K562 (cell line): Measurements from ENCODE around the gene SPPL2C. TPM values are rescaled to one million over a fixed set of nuclear protein-coding genes. Genes with fewer than 3 reads are reported as not detected.

Source experiments
- CBX1 ChIP-seq: sonication (generic); IDR thresholded peaks from 2 replicates; pipeline ENCODE4 v1.6.1; 2016; ENCODE audit warnings: antibody characterized with exemption, low read depth, mild to moderate bottlenecking
- FOXJ3 ChIP-seq: sonication (generic); formaldehyde crosslinking; IDR thresholded peaks from 2 replicates; pipeline ENCODE4 v1.4.0; 2020; ENCODE audit warnings: mild to moderate bottlenecking, missing genetic modification reagents
- NR4A1 ChIP-seq, 2 experiments: fragments of 250-450 bp in 1 of 2; fragments of 450-650 bp in 1 of 2; sonication (Bioruptor Pico) in 1 of 2; IDR thresholded peaks; 2 replicates each; pipeline versions ENCODE4 v1.4.0 to v1.6.1; 2016 to 2020; ENCODE audit warnings: mild to moderate bottlenecking in 2 of 2, missing compliant biosample characterization in 1 of 2, missing genetic modification characterization in 1 of 2, moderate library complexity in 1 of 2
- PRPF4 ChIP-seq: fragments of 200-400 bp; formaldehyde crosslinking; IDR thresholded peaks from one replicate; pipeline ENCODE4 v1.6.1; 2017; ENCODE audit warnings: low read length, low read depth, mild to moderate bottlenecking; ENCODE audit not compliant: insufficient read depth, poor library complexity, severe bottlenecking
- RFX1 ChIP-seq: fragments of 450-650 bp; IDR thresholded peaks from 2 replicates; pipeline ENCODE4 v1.6.1; 2016; ENCODE audit warnings: mild to moderate bottlenecking, moderate library complexity
- TEAD4 ChIP-seq, 2 experiments: sonication (generic) in 1 of 2; formaldehyde crosslinking in 1 of 2; IDR thresholded peaks; 2 replicates each; pipeline versions ENCODE4 v1.6.1 to v1.8.0; 2012 to 2022; ENCODE audit warnings: borderline replicate concordance in 1 of 2, inconsistent platforms in 1 of 2, low read length in 1 of 2, mild to moderate bottlenecking in 1 of 2, missing genetic modification reagents in 1 of 2
- THRAP3 ChIP-seq: fragments of 450-650 bp; IDR thresholded peaks from 2 replicates; pipeline ENCODE4 v1.6.1; 2016; ENCODE audit warnings: mild to moderate bottlenecking, inconsistent platforms, borderline replicate concordance
- ZNF354B ChIP-seq: fragments of 250-450 bp; sonication (Bioruptor Pico); IDR thresholded peaks from 2 replicates; pipeline ENCODE4 v1.4.0; 2020
- polyA plus RNA-seq, 8 experiments: library from polyadenylated mRNA; depleted of rRNA in 4 of 8; stranded (reverse) in 5 of 8; unstranded in 3 of 8; fragments of >200 nt; fragmentation: Nextera tagmentation in 2 of 8; fragmentation: Illumina TruSeq in 1 of 8; extraction: Ambion mirVana in 2 of 8; extraction: Trizol in 1 of 8; gene quantifications; 2 replicates each; pipeline versions ENCODE4 v1.2.1 to v1.2.3, GENCODE V29; 2011 to 2014; ENCODE audit warnings: inconsistent platforms in 1 of 8, missing spikeins in 1 of 8
- total RNA-seq, 7 experiments: library from RNA; depleted of rRNA in 6 of 7; stranded (reverse); fragments of >200 nt in 6 of 7; fragmentation: Illumina TruSeq in 2 of 7; extraction: Trizol in 2 of 7; gene quantifications; 2 replicates each; pipeline versions ENCODE4 v1.2.1 to v1.2.3, GENCODE V29; 2011 to 2021; ENCODE audit warnings: low replicate concordance in 1 of 7
- TF ChIP-seq, protein P1 (sequence below): fragments of 450-650 bp; formaldehyde crosslinking; IDR thresholded peaks from 2 replicates; pipeline ENCODE4 v1.4.0; 2022; ENCODE audit warnings: missing genetic modification characterization
- TF ChIP-seq, protein P2 (sequence below): fragments of 200-800 bp; sonication (Bioruptor generic); IDR thresholded peaks from 2 replicates; pipeline ENCODE4 v1.6.1; 2016; ENCODE audit warnings: missing genetic modification characterization, missing compliant biosample characterization
- TF ChIP-seq, protein P3 (sequence below), 2 experiments: fragments of 450-650 bp; IDR thresholded peaks; 2 replicates each; pipeline ENCODE4 v1.6.1; 2016; ENCODE audit warnings: mild to moderate bottlenecking in 2 of 2, borderline replicate concordance in 1 of 2, low read depth in 1 of 2, moderate library complexity in 1 of 2

SPPL2C gene
- total and polyA plus RNA-seq, 9 of the 15 experiments (the other 6 are each of a cell fraction or from before 2014, with no cell fraction given), result not detected

- TF ChIP-seq TEAD4 (IDR thresholded peaks at IDR 0.05; ENCODE audit: low read length), result 0 out of 2 replicates have a peak, but pooled peaks have one; percentile 12
- no peak for TF ChIP-seq TEAD4 (CRISPR knock-in tag; IDR thresholded peaks at IDR 0.05; ENCODE audit: borderline replicate concordance)
- TF ChIP-seq THRAP3, result no peak
- no peak for TF ChIP-seq PRPF4
- no peak for TF ChIP-seq ZNF354B (CRISPR knock-in tag)
- TF ChIP-seq, protein P1, sequence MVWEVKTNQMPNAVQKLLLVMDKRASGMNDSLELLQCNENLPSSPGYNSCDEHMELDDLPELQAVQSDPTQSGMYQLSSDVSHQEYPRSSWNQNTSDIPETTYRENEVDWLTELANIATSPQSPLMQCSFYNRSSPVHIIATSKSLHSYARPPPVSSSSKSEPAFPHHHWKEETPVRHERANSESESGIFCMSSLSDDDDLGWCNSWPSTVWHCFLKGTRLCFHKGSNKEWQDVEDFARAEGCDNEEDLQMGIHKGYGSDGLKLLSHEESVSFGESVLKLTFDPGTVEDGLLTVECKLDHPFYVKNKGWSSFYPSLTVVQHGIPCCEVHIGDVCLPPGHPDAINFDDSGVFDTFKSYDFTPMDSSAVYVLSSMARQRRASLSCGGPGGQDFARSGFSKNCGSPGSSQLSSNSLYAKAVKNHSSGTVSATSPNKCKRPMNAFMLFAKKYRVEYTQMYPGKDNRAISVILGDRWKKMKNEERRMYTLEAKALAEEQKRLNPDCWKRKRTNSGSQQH (CRISPR knock-in tag), result no peak
- no peak for TF ChIP-seq NR4A1 (CRISPR knock-in tag; IDR thresholded peaks at IDR 0.05)
- TF ChIP-seq NR4A1 (tag; IDR thresholded peaks at IDR 0.05), result no peak
- TF ChIP-seq RFX1, result no peak
- no peak for TF ChIP-seq CBX1
- TF ChIP-seq, protein P2, sequence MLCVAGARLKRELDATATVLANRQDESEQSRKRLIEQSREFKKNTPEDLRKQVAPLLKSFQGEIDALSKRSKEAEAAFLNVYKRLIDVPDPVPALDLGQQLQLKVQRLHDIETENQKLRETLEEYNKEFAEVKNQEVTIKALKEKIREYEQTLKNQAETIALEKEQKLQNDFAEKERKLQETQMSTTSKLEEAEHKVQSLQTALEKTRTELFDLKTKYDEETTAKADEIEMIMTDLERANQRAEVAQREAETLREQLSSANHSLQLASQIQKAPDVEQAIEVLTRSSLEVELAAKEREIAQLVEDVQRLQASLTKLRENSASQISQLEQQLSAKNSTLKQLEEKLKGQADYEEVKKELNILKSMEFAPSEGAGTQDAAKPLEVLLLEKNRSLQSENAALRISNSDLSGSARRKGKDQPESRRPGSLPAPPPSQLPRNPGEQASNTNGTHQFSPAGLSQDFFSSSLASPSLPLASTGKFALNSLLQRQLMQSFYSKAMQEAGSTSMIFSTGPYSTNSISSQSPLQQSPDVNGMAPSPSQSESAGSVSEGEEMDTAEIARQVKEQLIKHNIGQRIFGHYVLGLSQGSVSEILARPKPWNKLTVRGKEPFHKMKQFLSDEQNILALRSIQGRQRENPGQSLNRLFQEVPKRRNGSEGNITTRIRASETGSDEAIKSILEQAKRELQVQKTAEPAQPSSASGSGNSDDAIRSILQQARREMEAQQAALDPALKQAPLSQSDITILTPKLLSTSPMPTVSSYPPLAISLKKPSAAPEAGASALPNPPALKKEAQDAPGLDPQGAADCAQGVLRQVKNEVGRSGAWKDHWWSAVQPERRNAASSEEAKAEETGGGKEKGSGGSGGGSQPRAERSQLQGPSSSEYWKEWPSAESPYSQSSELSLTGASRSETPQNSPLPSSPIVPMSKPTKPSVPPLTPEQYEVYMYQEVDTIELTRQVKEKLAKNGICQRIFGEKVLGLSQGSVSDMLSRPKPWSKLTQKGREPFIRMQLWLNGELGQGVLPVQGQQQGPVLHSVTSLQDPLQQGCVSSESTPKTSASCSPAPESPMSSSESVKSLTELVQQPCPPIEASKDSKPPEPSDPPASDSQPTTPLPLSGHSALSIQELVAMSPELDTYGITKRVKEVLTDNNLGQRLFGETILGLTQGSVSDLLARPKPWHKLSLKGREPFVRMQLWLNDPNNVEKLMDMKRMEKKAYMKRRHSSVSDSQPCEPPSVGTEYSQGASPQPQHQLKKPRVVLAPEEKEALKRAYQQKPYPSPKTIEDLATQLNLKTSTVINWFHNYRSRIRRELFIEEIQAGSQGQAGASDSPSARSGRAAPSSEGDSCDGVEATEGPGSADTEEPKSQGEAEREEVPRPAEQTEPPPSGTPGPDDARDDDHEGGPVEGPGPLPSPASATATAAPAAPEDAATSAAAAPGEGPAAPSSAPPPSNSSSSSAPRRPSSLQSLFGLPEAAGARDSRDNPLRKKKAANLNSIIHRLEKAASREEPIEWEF (CRISPR knock-in tag), result no peak
- no peak for TF ChIP-seq FOXJ3 (CRISPR knock-in tag)
- TF ChIP-seq, protein P3, sequence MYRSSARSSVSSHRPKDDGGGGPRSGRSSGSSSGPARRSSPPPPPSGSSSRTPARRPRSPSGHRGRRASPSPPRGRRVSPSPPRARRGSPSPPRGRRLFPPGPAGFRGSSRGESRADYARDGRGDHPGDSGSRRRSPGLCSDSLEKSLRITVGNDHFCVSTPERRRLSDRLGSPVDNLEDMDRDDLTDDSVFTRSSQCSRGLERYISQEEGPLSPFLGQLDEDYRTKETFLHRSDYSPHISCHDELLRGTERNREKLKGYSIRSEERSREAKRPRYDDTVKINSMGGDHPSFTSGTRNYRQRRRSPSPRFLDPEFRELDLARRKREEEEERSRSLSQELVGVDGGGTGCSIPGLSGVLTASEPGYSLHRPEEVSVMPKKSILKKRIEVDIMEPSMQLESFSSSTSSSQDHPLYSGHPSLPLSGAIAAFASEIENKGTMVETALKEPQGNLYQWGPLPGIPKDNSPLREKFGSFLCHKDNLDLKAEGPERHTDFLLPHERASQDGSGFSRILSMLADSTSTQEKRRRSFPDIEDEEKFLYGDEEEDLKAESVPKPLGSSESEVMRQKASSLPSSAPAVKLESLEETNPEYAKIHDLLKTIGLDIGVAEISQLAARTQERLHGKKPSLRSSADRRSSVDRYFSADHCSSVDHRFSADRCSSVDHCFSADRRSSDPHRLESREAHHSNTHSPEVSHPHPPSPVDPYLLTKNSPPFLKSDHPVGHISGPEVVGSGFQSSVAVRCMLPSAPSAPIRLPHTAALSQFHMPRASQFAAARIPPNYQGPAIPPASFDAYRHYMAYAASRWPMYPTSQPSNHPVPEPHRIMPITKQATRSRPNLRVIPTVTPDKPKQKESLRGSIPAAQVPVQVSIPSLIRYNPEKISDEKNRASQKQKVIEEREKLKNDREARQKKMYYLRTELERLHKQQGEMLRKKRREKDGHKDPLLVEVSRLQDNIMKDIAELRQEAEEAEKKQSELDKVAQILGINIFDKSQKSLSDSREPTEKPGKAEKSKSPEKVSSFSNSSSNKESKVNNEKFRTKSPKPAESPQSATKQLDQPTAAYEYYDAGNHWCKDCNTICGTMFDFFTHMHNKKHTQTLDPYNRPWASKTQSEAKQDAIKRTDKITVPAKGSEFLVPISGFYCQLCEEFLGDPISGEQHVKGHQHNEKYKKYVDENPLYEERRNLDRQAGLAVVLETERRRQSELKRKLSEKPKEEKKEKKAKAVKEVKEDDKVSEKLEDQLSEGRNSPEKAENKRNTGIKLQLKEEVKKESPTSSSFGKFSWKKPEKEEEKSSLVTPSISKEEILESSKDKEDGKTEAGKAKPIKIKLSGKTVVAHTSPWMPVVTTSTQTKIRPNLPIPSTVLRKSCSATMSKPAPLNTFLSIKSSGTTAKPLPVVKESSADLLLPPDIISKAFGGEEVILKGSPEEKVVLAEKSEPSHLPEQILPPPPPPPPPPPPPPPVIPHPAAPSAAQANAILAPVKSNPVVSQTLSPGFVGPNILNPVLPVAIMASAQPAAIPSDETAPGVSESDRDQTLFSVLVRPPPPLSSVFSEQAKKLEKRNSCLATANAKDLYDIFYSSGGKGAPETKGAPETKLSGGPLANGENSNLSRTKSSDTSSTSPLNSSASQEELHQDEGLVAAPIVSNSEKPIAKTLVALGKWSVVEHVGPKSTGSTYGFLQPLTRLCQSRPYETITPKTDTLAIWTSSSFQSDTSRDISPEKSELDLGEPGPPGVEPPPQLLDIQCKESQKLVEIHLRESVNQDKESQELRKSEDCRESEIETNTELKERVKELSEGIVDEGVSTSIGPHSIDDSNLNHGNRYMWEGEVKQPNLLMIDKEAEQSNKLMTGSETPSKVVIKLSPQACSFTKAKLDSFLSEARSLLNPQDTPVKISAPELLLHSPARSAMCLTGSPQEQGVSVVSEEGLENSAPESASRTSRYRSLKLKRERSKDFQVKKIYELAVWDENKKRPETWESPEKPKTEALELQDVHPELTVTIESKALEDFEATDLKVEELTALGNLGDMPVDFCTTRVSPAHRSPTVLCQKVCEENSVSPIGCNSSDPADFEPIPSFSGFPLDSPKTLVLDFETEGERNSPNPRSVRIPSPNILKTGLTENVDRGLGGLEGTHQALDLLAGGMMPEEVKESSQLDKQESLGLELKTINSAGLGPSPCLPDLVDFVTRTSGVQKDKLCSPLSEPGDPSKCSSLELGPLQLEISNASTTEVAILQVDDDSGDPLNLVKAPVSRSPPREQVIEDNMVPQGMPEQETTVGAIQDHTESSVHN (IDR thresholded peaks at IDR 0.05; ENCODE audit: borderline replicate concordance in 1 of 2, low read depth in 1 of 2), result no peak
Measured at GRCh38 chr17:45852535-45853297, 8.0 kb downstream of the SPPL2C start (continued).
